HG03565 (cell line): Measurements from ENCODE around the gene EIF1AD.
"Not testable (repeated sequence)": the region's sequence is repeated elsewhere in the genome, so short reads cannot be mapped to it uniquely, and the experiment has no call there.

Source experiments
- ATAC-seq: cut with Tn5 transposase; IDR thresholded peaks from one replicate; pipeline ENCODE4 v1.9.1; 2021; ENCODE audit warnings: mild to moderate bottlenecking, moderate library complexity; ENCODE audit not compliant: unreplicated experiment

The EIF1AD gene

DNA sequence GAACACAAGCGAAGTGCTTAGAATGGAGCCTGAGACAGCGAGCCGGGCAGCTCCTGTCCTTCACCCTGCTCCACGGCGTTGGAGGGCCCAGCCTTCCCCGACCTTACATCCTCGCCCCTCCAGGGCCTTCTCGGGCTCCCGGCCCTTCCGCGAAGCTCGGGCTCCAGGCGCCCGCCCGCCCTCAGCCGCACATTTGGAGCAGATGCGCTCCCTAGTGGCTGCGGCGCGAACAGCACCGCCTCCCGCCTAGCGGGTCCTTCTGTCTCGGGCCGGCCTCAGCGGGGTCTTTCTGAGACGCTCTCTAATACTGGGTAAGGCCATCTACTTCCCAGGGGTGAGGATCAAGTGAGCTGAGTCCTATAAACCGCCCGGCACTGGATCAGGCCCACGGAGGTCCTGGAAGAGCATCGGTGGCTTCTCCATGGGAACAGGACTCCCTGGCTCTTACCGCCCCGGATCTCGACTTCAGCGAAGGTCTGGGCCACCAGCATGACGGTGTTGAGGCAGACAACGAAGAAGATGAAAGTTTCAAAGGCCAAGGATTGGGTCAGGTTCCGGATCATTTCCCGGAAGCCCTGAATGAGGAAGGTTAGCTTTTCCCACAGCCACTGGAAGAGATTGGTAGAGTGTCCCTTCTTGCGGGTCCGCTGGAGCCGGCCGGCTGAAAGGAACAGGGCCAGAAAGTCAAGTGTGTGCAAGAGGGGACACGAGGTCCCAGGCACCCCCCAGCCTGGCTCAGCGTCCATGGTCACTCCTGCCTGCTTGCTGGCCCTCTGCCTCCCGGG is 20.6 kb upstream of the EIF1AD start:
- no peak for ATAC-seq

DNA sequence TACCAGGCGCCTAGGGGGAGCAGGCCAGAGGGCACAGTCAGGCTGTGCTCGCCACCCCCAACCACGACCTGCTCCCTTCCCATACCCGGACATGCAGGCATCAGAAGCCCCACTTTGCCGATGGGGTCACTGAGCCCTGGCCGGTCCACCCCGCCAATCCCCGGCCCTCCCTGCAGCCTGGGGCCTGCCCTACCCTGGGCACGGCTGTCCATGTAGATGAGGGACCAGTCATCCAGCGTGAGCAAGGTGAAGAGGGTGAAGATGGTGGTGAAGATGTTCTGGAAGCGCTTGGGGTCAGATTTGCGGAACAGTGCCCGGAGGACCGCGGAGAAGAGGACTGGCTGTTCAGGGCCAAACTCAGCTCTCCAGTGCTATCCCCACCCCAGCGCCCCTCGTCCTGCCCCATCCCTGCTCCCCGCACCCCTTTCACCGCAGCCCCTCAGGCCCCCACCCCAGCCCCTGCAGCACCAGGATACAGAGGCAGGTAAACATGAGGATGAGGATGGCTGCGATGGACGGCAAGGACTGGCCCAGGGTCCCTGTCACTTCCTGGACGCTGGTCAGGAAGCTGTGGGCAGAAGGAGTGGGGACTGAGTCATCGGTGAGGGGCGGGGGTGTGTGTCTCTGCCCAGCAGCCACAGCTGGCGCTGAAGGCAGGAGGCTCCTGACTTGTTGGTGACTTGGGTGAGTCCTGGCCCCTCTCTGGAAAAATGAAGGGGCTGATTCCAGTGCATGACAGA is 18.8 kb upstream of the EIF1AD start:
- no peak for ATAC-seq

DNA sequence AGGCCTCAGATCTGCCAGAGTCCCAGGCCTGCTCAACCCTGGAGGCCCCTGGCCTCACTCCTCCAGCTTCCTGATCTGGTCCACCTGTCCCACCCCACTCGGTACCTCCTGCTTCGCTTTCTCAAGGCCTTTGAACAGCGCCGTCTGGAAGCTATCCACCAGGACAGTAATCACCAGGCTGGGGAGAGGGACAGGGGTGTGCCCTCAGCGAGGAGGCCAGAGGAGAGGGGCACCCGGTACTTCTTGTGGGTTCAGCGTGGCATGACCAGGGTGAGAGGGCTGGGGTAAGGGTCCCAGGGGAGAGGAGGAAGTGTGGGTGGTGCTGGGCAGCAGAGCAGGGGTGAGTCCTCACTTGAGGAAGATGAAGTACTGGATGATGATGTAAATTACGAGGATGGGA is 18.3 kb upstream of the EIF1AD start:
- no peak for ATAC-seq

DNA sequence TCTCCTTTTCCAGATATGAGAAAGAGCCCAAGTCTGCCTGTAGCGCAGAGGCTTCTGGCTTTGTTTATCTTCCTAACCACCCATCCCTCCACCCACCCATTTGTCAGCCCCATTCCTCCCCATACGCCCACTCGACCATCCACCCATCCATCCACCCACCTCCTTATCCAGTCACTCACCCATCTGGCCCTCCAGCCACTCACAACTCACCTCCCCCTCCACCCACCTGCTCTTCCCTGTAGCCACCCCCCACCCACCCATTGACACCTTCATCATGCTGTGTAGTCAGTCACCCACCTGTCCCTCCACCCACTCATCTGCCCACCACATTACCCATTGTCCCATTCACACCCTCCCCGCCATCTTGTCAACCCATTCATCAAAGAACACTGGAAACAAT is 15.4 kb upstream of the EIF1AD start:
- ATAC-seq = no peak

DNA sequence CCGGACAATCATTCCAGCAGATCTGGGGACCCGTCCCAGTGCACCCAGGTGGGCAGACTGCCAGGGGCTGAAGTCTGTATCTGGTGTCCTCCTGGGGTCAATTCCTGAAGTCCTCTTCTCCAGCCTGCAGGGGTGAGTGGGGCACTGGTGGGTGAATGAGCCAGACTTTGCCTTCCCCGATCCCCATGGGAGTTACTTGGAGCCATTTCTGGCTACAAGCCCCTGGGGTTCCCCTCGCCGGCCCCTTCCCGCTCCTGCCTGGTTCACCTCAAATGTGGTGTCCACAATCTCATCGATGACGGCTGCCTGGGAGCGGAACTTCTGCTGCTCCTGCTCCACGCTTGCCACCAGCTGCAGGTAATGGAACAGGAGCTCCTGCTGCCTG is 14.8 kb upstream of the EIF1AD start:
- no peak for ATAC-seq

DNA sequence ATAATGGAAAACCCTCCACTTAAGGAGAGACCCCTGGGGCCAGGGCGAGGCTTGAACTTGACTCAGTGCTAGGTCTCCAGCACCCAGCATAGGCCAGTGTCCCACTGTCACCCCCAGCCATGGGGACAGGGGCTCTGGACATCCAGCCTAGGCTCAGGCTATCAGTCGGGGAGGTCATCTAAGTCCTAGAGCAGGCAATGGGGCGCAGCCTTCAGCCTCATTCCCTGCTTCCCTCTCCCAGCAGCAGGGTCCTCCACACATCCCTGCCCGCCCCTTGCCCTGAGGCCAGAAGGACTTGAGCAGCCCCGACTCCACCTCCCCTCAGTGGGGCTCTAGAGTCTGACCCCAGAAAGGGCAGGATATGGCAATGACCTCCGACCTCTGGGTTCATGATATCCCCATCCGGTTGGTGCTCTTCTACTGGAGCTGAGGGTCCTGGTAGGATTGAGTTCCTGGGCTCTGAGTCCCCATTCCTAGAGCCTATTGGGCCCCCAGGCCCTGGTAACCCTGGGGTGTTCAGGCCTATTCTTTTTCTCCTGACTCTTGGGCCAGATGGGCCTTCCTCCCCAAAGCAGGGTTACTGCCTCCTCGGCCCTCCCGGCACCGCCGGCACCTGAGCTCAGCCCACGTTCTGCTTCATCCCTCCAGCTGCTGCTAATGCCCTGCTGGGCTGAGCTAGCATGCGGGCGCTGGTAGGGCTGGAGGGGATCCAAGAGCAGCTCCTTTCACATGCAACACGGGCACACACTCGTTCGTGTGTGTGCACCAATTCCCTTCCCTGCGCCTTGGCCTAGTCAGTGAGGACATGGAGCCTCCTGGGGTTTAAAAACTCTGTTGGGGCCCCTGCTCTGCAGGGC is 14.2 kb upstream of the EIF1AD start:
- no peak for ATAC-seq

DNA sequence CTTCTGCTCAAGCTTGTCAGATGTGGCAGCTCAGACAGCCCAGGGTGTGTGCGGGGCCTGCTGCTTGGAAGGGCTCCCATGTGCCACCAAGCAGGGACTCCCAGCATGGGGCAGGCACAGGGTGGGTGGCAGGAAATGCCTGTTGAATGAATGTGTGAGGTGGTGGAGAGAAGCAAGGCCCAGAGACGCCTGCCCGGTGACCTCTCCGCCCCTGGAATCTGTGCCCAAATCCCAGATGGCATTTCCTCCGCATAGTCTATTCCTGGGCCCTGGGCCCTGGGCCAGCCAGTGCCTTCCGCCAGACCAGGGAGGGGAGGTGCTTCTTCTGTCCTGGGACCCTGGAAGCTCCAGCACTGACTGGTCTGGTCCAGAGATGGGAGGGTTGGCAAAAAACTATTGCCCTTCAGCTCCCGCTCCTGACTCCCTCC is 13.5 kb upstream of the EIF1AD start:
- ATAC-seq = no peak

DNA sequence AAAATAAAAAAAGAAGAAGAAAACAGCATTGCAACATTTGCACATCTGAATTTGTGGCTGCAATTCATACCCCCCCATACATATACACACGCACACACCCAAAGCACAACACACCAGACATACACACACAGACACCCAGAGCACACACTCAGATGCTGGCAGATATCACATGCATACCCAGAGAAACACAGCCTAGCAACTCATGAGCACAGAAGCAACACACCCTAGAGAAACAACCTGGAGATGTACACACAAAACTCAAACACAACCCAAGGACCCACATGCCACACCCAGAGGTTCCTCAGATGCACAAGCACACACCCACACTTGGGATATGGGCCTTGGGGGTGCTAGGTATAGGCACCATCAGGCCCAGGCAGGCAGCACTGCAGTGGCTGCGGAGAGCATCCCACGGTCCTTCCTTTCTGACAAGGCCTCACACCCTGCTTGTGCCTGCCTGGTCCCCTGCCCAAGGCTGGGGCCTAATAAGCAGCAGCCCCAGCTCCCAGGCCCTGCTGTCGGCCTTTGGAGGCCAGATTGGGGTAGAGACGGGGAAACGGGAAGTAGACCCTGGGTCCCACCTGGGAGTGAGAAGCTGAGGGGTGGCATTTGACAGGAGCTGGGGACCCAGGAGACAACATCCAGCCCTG is 13.0 kb upstream of the EIF1AD start:
- ATAC-seq = no peak

DNA sequence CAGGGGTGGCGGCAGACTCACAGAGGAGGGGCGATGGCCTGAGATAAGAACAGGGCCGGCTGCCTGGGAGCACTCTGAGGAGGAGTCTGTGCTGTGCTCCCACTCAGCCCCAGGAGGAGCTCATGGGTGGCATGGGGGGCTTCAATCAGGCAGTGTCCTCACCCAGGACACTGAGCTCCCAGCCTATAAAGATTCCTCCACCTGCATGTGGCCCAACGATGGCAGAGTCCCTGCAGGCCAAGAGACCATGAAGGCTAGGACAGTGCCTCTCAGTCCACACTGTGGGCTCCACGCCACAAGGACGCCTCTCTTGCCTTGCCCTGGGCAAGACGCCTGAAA is 11.8 kb upstream of the EIF1AD start:
- no peak for ATAC-seq

DNA sequence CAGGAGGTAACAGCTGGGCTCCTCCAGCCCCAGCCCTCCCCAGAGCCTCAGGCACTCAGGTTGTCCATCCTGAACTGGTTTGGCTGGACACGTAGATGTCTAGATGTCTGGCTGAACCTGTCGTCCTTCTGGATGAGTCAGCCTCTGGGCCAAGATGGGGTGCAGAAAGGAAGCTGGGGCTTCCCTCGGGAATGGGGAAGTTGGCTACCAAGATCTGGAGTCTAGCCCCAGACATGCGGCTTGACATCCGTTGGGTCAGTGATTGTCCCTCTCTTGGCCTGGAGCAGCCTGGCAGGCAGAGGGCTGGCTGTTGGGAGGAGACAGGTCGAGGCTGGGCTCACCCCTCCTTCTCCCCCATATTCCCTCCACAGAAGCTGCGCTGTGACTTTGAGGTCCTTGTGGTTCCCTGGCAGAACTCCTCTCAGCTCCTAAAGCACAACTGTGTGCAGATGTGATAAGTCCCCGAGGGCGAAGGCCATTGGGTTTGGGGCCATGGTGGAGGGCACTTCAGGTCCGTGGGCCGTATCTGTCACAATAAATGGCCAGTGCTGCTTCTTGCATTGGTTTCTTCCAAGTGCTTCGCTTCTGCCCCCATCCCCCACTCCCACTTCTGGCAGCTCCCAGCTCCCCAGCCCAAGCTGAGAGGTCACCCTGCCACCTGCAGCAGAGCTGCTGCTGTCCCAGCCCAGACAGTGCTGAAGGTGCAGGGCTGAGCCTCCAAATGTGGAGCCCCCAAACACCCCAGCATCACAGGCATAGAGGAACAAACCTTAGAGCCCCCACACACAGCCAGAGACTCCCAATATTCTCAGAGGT is 11.2 kb upstream of the EIF1AD start:
- no peak for ATAC-seq

DNA sequence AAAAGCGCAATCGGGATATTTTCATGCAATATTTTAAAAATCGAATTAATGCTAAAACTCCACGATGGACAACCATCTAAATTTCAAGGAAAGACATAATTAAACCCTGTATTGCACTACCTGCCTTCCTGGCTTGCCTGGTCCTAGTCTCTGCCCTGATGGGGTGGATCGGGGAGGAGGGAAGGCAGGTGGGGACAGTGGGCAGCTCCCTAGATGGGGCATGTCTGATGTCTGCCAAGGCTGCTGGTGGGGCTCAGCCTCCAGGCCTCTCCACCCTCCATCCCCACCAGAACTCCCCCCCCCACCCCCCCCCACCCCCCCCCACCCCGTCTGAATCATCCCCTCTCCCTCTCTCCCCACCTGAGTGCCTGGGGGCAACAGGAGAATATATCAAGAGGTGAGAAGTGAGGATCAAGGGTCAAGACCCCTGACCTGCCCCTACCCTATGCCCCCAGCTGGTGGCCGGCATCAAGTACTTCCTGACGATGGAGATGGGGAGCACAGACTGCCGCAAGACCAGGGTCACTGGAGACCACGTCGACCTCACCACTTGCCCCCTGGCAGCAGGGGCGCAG is 10.5 kb upstream of the EIF1AD start:
- no peak for ATAC-seq

DNA sequence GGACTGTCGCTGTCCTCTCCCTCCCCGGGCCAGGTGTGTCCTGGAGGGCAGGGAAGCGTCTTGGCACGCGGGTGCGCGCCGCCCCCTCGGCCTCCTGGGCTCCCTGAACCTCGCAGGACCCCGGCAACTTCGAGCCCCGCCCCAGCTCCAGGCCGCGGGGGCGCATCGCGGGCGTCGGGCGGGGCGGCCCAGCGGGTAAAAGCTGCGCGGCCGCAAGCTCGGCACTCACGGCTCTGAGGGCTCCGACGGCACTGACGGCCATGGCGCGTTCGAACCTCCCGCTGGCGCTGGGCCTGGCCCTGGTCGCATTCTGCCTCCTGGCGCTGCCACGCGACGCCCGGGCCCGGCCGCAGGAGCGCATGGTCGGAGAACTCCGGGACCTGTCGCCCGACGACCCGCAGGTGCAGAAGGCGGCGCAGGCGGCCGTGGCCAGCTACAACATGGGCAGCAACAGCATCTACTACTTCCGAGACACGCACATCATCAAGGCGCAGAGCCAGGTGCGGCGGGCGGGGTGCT is 9.9 kb upstream of the EIF1AD start, which contains the start of gene CST6:
Gene CST6 (plus strand): TSS at position 224 of the 519 bp plus-strand sequence. CDS start 37 bp downstream, at position 261.
- no peak for ATAC-seq

DNA sequence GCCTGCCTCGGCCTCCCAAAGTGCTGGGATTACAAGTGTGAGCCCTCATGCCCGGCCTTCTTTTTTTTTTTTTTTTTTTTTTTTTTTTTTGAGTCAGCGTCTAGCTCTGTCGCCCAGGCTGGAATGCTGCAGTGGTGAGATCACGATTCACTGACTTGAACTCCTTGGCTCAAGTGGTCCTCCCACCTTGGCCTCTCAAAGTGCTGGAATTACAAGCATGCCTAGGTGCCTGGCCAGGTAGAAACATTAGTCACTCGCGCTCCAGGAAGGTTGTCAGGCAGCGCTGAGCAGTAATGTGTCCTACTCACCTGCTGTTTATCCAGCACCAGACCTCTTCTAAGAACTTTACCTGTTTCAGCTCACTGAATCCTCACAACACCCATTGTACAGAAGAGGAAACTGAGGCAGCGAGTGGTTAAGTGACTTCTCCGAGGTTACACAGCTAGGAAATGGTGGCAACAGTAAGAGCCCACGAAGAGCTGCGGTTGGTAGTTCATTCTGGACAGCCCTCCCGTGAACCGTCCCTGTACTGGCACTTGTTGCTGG is 9.4 kb upstream of the EIF1AD start:
- no peak for ATAC-seq

DNA sequence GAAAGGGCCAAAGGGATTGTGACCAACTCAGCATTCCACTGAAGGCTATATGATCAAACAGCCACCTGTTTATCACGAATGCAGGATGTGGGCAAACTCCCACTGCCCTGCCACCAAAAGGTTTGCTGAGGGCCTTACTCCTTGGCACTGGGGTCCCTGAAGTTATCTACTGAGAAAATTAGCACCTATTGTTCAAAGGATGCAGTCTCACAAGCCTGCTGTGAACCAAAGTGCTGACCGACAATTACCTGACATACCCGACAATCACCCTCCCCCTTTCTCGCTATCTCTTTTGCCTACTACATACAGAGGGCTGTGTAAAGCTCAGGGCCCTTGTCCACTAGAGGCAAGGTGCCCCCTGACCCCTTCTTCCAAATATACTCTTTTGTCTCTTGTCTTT is 8.1 kb upstream of the EIF1AD start:
- not testable (repeated sequence) for ATAC-seq

DNA sequence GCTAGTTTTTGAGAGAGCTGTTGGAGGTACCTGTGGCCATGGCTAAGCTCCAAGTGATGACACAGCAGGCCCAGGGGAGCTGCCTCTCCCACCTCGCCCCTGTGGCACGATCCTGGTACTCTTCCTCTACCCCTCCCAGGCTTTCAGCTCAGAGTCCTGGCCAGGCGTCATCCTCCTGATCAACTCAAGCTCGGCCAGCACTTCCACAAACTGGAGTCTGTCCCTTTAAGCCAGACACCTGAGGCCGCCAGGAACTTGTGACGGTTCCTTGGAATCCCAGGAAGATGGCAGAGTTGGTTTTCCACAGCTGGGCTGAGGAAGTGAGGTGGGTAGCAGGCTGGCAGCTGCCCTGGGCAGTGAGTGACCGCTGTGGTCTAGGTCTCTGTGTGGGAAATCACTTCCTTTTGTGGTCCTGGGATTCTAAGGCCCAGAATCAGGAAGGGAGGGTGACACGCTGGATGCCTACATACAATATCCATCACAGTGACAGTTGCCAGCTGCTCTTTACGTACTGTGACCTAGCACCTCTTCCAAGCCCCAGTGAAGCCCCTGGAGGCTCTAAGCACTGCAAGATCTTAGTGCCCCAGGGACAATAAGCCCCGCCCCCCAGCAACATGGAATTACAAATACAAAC is 6.6 kb upstream of the EIF1AD start:
- ATAC-seq = no peak

DNA sequence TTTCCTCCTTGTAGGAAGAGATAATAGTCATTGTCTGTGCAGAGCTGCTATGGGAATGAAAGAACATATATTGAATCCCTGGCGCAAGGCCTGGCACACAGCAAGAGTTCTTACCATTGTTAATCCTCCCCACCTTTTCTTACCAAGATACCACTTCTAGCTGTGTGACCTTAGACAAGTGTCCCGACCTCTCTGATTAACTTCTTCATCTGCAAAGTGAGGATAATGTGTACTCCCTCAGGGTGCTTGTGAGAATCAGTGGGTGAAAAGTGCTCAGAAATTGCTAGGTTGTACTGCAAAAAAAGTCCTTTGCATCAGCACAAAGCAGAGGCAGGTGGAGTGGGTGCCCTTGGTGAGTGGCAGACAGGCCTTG is 6.1 kb upstream of the EIF1AD start:
- no peak for ATAC-seq

DNA sequence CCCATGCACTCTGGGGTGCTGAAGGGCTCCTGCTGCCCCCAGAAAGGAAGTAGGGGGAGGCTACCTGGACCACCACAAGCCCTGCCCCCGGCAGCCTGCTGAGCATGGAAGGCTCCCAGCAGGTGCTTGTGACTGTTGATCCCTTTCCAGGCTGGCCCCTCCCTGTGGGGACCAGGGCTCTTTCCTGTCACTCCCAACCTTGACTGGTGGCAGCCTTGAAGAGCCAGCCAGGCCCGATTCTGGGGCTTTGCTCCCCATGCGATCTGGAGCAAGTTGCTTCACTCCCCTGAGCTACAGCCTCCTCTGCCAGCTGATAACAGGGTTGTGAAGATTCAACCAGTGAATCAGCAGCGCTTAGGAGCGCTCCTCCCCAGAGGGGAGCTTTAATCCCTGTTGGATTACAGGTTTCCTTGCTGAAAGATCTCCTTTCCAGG is 5.3 kb upstream of the EIF1AD start:
- no peak for ATAC-seq

DNA sequence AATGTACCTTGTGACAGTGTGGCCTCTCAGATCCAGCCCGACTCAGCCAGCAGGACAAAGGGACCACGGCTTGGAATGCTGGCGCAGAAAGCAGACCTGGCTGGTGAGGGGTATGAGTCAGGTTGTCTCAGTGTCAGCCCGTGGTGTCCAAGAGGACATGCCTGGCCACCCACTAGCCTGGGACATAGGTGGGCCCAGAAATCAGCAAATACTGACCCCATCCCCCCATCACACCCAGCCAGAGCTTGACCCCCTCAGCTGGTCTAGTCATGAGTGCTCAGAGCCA is 4.9 kb upstream of the EIF1AD start:
- ATAC-seq = no peak
